Measurements from ENCODE around the gene ARL14EPL.
A peak's percentile ranks its signal among the peaks of the same experiment; 100 is the strongest.

Gene ARL14EPL

GRCh38 chr5:116032094-116032517 is at the start of gene ARL14EPL:
ARL14EPL (plus strand) TSS chr5:116032472; CDS start chr5:116051466, 18,994 bp downstream.
- Histone ChIP-seq H3K36me3 (ENCODE audit: control insufficient read depth, low read length) (no peaks in the 10 kb centered on the region), H3K27me3 (ENCODE audit: control insufficient read depth, low read length) (no peaks in the 10 kb centered on the region), H3K4me1 (ENCODE audit: control insufficient read depth, low read length) (peaks cover 34% of the 10 kb centered on the region), H3K9me2 (replicated peaks; ENCODE audit: control insufficient read depth, low read length) (no peaks in the 10 kb centered on the region), H4K20me1 (ENCODE audit: control insufficient read depth, insufficient read depth, low read depth, low read length) (no peaks in the 10 kb centered on the region), H3F3A (ENCODE audit: control insufficient read depth, insufficient read depth) (no peaks in the 10 kb centered on the region), H3K79me2 (ENCODE audit: control insufficient read depth, low read length) (no peaks in the 10 kb centered on the region), H3K4me3 (ENCODE audit: low read length) (no peak within 1 kb of the TSS), H3K27ac (ENCODE audit: low read depth, low read length) (no peak within 1 kb of the TSS), H3K9me3 (ENCODE audit: control insufficient read depth, insufficient read depth, low read length) (no peaks in the 10 kb centered on the region), H3K4me2 (ENCODE audit: low read length) (peak within 1 kb of the TSS; percentile 30)
- TF ChIP-seq EZH2phosphoT487 (IDR thresholded peaks at IDR 0.05; ENCODE audit: borderline replicate concordance, low read length) = no peak
- TF ChIP-seq, protein P1, sequence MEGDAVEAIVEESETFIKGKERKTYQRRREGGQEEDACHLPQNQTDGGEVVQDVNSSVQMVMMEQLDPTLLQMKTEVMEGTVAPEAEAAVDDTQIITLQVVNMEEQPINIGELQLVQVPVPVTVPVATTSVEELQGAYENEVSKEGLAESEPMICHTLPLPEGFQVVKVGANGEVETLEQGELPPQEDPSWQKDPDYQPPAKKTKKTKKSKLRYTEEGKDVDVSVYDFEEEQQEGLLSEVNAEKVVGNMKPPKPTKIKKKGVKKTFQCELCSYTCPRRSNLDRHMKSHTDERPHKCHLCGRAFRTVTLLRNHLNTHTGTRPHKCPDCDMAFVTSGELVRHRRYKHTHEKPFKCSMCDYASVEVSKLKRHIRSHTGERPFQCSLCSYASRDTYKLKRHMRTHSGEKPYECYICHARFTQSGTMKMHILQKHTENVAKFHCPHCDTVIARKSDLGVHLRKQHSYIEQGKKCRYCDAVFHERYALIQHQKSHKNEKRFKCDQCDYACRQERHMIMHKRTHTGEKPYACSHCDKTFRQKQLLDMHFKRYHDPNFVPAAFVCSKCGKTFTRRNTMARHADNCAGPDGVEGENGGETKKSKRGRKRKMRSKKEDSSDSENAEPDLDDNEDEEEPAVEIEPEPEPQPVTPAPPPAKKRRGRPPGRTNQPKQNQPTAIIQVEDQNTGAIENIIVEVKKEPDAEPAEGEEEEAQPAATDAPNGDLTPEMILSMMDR (IDR thresholded peaks at IDR 0.05; ENCODE audit: low read depth, low read length, poor library complexity, severe bottlenecking) = peak; percentile 30

GRCh38 chr5:115983519-115983918 is 48.8 kb upstream of the ARL14EPL start:
- Histone ChIP-seq H3K79me2 (ENCODE audit: control insufficient read depth, low read length) (no peaks in the 10 kb centered on the region), H3K27ac (ENCODE audit: low read depth, low read length) (no peak overlapping the region), H3K36me3 (ENCODE audit: control insufficient read depth, low read length) (no peaks in the 10 kb centered on the region), H3F3A (ENCODE audit: control insufficient read depth, insufficient read depth) (no peaks in the 10 kb centered on the region), H3K27me3 (ENCODE audit: control insufficient read depth, low read length) (no peaks in the 10 kb centered on the region), H3K9me2 (replicated peaks; ENCODE audit: control insufficient read depth, low read length) (no peaks in the 10 kb centered on the region), H3K4me3 (ENCODE audit: low read length) (no peak overlapping the region), H3K4me2 (ENCODE audit: low read length) (no peak overlapping the region), H4K20me1 (ENCODE audit: control insufficient read depth, insufficient read depth, low read depth, low read length) (no peaks in the 10 kb centered on the region), H3K4me1 (ENCODE audit: control insufficient read depth, low read length) (no peaks in the 10 kb centered on the region), H3K9me3 (ENCODE audit: control insufficient read depth, insufficient read depth, low read length) (no peaks in the 10 kb centered on the region)
- TF ChIP-seq, protein P1 (IDR thresholded peaks at IDR 0.05; ENCODE audit: low read depth, low read length, poor library complexity, severe bottlenecking) = no peak

DNA sequence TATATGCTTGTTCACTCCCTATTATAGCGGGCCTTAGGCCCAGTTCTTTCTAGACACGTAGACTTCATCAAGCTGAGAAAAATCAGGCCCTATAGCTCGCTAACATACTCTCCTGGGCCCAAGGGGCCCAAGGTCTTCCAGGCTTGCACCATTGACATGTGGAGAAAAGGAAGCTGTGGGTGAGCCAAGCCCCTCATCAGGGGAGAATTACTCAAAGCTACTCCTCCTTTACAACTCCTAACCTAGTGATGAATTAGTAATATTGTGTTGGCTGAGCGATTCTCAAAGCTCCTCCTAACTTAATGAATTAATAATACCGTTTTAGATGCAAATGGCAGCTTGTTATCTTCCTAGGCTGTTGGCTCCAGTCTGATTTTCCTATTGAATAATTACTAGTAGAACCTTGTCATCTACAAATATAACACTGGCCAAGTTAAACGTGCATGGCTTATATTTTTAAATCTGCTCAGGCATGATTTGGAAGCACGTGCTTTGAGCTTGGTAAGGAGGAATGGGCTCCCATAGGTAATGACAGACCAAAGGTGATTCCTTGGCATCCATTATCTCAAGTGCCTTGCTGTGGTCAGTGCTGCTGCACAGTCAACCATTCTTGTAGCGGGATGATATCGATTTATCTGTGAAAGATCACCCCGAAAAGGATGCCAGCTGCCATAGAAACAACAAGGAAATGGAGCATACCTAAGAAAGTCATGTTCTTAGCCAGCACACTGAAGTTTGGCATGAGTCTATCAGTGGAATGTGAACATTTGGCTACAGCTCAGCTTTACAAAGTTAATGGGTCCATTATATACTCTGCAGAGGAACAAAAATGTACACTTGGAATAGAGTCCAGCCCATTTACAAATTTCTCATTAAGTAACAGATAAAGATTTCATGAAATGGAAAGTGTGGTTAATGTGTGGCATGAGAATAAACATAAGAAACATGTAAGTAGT is 46.2 kb upstream of the ARL14EPL start:
- no peaks in the 10 kb centered on the region for H3K27me3 ChIP-seq (ENCODE audit: control insufficient read depth, low read length)
- H3K4me2 ChIP-seq (ENCODE audit: low read length) = no peak overlapping the region
- H3F3A ChIP-seq (ENCODE audit: control insufficient read depth, insufficient read depth) = no peaks in the 10 kb centered on the region
- TF ChIP-seq, protein P1 (IDR thresholded peaks at IDR 0.05; ENCODE audit: low read depth, low read length, poor library complexity, severe bottlenecking) = no peak
- no peak for TF ChIP-seq EZH2phosphoT487 (IDR thresholded peaks at IDR 0.05; ENCODE audit: borderline replicate concordance, low read length)
- no peak overlapping the region for H3K27ac ChIP-seq (ENCODE audit: low read depth, low read length)
- H3K9me2 ChIP-seq (replicated peaks; ENCODE audit: control insufficient read depth, low read length) = no peaks in the 10 kb centered on the region
- H3K79me2 ChIP-seq (ENCODE audit: control insufficient read depth, low read length) = no peaks in the 10 kb centered on the region
- H3K4me3 ChIP-seq (ENCODE audit: low read length) = no peak overlapping the region
- H3K9me3 ChIP-seq (ENCODE audit: control insufficient read depth, insufficient read depth, low read length) = no peaks in the 10 kb centered on the region
- H3K4me1 ChIP-seq (ENCODE audit: control insufficient read depth, low read length) = no peaks in the 10 kb centered on the region
- H3K36me3 ChIP-seq (ENCODE audit: control insufficient read depth, low read length) = no peaks in the 10 kb centered on the region
- H4K20me1 ChIP-seq (ENCODE audit: control insufficient read depth, insufficient read depth, low read depth, low read length) = no peaks in the 10 kb centered on the region

Data from DOHH2 (cell line).